ENCODE data around the gene SORCS2.
A peak's percentile ranks its signal among the peaks of the same experiment; 100 is the strongest.

Gene SORCS2

DNA sequence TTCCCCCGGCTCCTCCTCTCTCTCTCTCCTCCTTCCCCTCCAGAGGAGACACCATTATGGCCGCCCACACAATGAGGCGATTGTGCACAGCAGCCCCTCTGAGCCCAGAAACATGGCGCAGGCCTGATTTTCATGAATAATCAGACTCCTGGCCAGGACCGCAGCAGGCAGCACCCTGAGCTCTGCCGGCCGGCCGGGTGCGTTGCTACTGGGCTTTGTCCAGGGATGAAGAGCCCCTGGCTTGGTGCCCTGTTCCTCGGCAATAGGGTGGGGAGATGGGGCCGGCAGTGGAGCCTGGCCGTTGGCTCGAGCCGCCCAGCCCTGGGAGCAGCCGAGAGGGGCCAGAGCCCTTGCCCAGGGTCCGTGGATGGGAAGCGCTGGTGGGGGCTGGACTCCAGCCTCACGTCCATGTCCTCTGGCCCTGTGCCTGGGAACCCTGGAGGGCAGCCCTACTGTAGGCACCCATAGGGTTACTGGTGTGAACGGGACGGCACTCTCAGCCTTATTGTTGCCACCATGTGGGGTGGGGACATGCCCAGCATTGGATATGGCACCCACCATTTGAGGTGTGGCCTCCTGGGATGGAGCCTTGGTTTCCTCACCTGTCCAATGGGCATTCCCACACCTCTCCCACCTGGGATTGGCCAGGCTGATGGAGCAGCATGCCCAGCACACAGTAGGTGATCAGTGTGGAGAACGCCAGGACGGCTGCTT is 103.0 kb downstream of the SORCS2 start:
- Histone ChIP-seq H3K9me3 (ENCODE audit: control insufficient read depth, insufficient read depth, low read length) (no peaks in the 10 kb centered on the region), H3K4me3 (ENCODE audit: low read depth, low read length) (no peak overlapping the region), H3K27ac (ENCODE audit: low read depth, low read length) (no peak overlapping the region), H3K9ac (ENCODE audit: low read depth, low read length) (no peak overlapping the region), H3K4me1 (ENCODE audit: control insufficient read depth, insufficient read depth, low read length) (no peaks in the 10 kb centered on the region), H3K36me3 (ENCODE audit: control insufficient read depth, insufficient read depth, low read length) (no peaks in the 10 kb centered on the region), H3K27me3 (ENCODE audit: control insufficient read depth, insufficient read depth, low read length) (no peaks in the 10 kb centered on the region)

GRCh38 chr4:7295911-7296660 is 103.7 kb downstream of the SORCS2 start:
- no peaks in the 10 kb centered on the region for H3K9me3 ChIP-seq (ENCODE audit: control insufficient read depth, insufficient read depth, low read length)
- no peaks in the 10 kb centered on the region for H3K36me3 ChIP-seq (ENCODE audit: control insufficient read depth, insufficient read depth, low read length)
- no peaks in the 10 kb centered on the region for H3K4me1 ChIP-seq (ENCODE audit: control insufficient read depth, insufficient read depth, low read length)
- H3K9ac ChIP-seq (ENCODE audit: low read depth, low read length) = no peak overlapping the region
- H3K27ac ChIP-seq (ENCODE audit: low read depth, low read length) = no peak overlapping the region
- no peaks in the 10 kb centered on the region for H3K27me3 ChIP-seq (ENCODE audit: control insufficient read depth, insufficient read depth, low read length)
- H3K4me3 ChIP-seq (ENCODE audit: low read depth, low read length) = no peak overlapping the region

DNA sequence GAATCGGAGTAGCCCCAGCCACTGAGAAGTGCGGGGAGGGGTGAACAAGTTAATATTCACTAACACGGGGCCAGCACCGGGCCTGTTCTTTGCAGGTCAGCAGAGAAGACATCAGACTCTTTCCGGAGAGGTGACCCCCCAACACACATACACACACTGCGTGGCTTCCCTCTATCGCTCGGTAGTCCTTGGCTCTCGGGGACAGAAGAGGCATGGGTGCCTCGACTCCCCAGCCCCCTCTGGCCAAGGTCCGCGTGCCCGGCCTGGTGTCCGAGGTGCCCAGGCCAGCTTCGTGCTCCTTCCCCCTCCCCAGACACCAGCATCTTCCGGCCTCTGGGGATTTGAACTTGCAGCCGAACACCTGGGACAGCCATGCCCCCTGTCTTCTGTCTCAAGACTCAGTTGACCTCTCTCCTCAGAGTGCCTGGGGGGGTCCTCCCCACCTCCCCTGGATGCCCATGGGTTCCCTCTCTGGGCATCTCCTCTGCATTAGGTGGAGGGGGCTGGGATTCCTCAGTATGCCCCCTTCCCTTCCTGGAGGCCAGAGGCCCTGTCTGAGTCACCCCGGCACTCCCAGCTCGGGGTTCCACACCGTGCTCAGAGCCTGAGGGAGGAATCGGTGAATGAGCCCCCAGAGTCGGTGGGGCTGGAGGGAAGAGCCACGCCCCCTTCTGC is 104.5 kb downstream of the SORCS2 start:
- Histone ChIP-seq H3K9ac (ENCODE audit: low read depth, low read length) (no peak overlapping the region), H3K9me3 (ENCODE audit: control insufficient read depth, insufficient read depth, low read length) (no peaks in the 10 kb centered on the region), H3K27me3 (ENCODE audit: control insufficient read depth, insufficient read depth, low read length) (no peaks in the 10 kb centered on the region), H3K27ac (ENCODE audit: low read depth, low read length) (no peak overlapping the region), H3K4me1 (ENCODE audit: control insufficient read depth, insufficient read depth, low read length) (no peaks in the 10 kb centered on the region), H3K36me3 (ENCODE audit: control insufficient read depth, insufficient read depth, low read length) (no peaks in the 10 kb centered on the region), H3K4me3 (ENCODE audit: low read depth, low read length) (no peak overlapping the region)

DNA sequence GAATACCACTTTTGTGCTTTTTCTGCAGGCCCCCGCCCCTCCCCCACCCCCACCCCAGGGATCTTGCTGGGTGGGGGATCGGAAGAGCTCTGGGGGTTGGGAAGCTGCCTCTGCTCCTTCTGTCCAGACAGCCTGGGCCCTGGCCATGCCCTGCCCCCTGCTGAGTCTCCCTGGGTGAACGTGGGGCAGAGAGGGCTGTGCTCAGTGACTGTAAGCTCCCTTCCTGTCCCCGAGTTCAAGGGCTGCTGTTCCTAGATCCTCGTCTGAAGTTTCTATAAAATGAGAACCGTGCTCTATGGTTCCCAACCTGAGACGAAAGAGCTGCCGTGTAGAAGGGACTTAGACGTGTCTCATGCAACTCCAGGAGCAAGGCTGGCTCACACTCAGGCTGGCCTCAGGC is 105.0 kb downstream of the SORCS2 start:
- Histone ChIP-seq H3K9ac (ENCODE audit: low read depth, low read length) (no peak overlapping the region), H3K36me3 (ENCODE audit: control insufficient read depth, insufficient read depth, low read length) (no peaks in the 10 kb centered on the region), H3K27ac (ENCODE audit: low read depth, low read length) (no peak overlapping the region), H3K4me3 (ENCODE audit: low read depth, low read length) (no peak overlapping the region), H3K4me1 (ENCODE audit: control insufficient read depth, insufficient read depth, low read length) (no peaks in the 10 kb centered on the region), H3K27me3 (ENCODE audit: control insufficient read depth, insufficient read depth, low read length) (no peaks in the 10 kb centered on the region), H3K9me3 (ENCODE audit: control insufficient read depth, insufficient read depth, low read length) (no peaks in the 10 kb centered on the region)

DNA sequence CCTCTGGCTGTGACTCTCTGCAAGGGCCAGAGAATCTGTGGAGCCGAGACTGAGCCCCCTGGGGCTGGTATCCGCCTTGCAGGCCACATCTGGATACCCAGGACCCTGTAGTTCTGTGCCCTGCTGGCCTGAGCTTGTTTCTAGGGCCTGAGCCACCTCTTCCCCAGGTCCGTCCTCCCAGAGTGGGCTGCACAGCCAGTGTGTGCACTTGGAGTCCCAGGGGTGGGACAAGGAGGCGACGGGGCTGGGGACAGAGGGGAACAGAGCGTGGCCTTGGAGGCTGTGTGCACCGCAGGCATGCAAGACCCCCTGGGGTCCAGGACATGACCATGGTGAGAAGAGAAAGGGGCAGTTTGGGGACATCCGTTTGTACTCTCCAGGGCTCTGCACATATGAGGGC is 105.5 kb downstream of the SORCS2 start:
- H3K27ac ChIP-seq (ENCODE audit: low read depth, low read length) = no peak overlapping the region
- H3K27me3 ChIP-seq (ENCODE audit: control insufficient read depth, insufficient read depth, low read length) = no peaks in the 10 kb centered on the region
- no peaks in the 10 kb centered on the region for H3K36me3 ChIP-seq (ENCODE audit: control insufficient read depth, insufficient read depth, low read length)
- H3K9ac ChIP-seq (ENCODE audit: low read depth, low read length) = no peak overlapping the region
- no peaks in the 10 kb centered on the region for H3K9me3 ChIP-seq (ENCODE audit: control insufficient read depth, insufficient read depth, low read length)
- H3K4me3 ChIP-seq (ENCODE audit: low read depth, low read length) = no peak overlapping the region
- H3K4me1 ChIP-seq (ENCODE audit: control insufficient read depth, insufficient read depth, low read length) = no peaks in the 10 kb centered on the region

GRCh38 chr4:7298619-7299009 is 106.3 kb downstream of the SORCS2 start:
- Histone ChIP-seq H3K9ac (ENCODE audit: low read depth, low read length) (no peak overlapping the region), H3K9me3 (ENCODE audit: control insufficient read depth, insufficient read depth, low read length) (no peaks in the 10 kb centered on the region), H3K27ac (ENCODE audit: low read depth, low read length) (peak overlapping the region; percentile 12), H3K36me3 (ENCODE audit: control insufficient read depth, insufficient read depth, low read length) (no peaks in the 10 kb centered on the region), H3K27me3 (ENCODE audit: control insufficient read depth, insufficient read depth, low read length) (no peaks in the 10 kb centered on the region), H3K4me3 (ENCODE audit: low read depth, low read length) (no peak overlapping the region), H3K4me1 (ENCODE audit: control insufficient read depth, insufficient read depth, low read length) (no peaks in the 10 kb centered on the region)

GRCh38 chr4:7299010-7299907 is 106.9 kb downstream of the SORCS2 start:
- no peaks in the 10 kb centered on the region for H3K4me1 ChIP-seq (ENCODE audit: control insufficient read depth, insufficient read depth, low read length)
- H3K4me3 ChIP-seq (ENCODE audit: low read depth, low read length) = no peak overlapping the region
- H3K27me3 ChIP-seq (ENCODE audit: control insufficient read depth, insufficient read depth, low read length) = no peaks in the 10 kb centered on the region
- H3K27ac ChIP-seq (ENCODE audit: low read depth, low read length) = peak overlapping the region; percentile 12
- no peak overlapping the region for H3K9ac ChIP-seq (ENCODE audit: low read depth, low read length)
- no peaks in the 10 kb centered on the region for H3K36me3 ChIP-seq (ENCODE audit: control insufficient read depth, insufficient read depth, low read length)
- no peaks in the 10 kb centered on the region for H3K9me3 ChIP-seq (ENCODE audit: control insufficient read depth, insufficient read depth, low read length)

GRCh38 chr4:7299908-7300710 is 107.8 kb downstream of the SORCS2 start:
- Histone ChIP-seq H3K36me3 (ENCODE audit: control insufficient read depth, insufficient read depth, low read length) (no peaks in the 10 kb centered on the region), H3K4me3 (ENCODE audit: low read depth, low read length) (no peak overlapping the region), H3K27me3 (ENCODE audit: control insufficient read depth, insufficient read depth, low read length) (no peaks in the 10 kb centered on the region), H3K9ac (ENCODE audit: low read depth, low read length) (no peak overlapping the region), H3K9me3 (ENCODE audit: control insufficient read depth, insufficient read depth, low read length) (no peaks in the 10 kb centered on the region), H3K4me1 (ENCODE audit: control insufficient read depth, insufficient read depth, low read length) (no peaks in the 10 kb centered on the region), H3K27ac (ENCODE audit: low read depth, low read length) (no peak overlapping the region)

DNA sequence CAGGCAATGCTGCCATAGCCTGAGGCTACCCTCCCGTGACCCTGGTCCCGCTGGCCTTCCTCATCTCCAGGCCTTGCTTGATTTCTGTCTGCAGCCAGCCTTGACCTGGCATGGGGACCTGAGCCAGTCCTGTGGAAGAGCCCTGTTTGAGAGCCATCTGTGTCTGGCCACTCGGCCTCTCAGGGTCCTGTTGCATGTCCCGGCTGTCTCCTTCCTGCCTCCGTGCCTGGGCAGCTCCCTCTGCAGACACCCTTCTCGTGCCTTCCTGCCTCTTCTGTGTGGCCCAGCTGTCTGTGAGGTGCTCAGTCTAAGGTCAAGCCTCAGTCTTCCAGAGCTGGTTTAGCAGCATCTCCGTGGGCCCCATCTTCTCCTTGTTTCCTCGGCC is 108.4 kb downstream of the SORCS2 start:
- Histone ChIP-seq H3K4me1 (ENCODE audit: control insufficient read depth, insufficient read depth, low read length) (no peaks in the 10 kb centered on the region), H3K36me3 (ENCODE audit: control insufficient read depth, insufficient read depth, low read length) (no peaks in the 10 kb centered on the region), H3K9ac (ENCODE audit: low read depth, low read length) (no peak overlapping the region), H3K9me3 (ENCODE audit: control insufficient read depth, insufficient read depth, low read length) (no peaks in the 10 kb centered on the region), H3K27ac (ENCODE audit: low read depth, low read length) (no peak overlapping the region), H3K27me3 (ENCODE audit: control insufficient read depth, insufficient read depth, low read length) (no peaks in the 10 kb centered on the region), H3K4me3 (ENCODE audit: low read depth, low read length) (no peak overlapping the region)

DNA sequence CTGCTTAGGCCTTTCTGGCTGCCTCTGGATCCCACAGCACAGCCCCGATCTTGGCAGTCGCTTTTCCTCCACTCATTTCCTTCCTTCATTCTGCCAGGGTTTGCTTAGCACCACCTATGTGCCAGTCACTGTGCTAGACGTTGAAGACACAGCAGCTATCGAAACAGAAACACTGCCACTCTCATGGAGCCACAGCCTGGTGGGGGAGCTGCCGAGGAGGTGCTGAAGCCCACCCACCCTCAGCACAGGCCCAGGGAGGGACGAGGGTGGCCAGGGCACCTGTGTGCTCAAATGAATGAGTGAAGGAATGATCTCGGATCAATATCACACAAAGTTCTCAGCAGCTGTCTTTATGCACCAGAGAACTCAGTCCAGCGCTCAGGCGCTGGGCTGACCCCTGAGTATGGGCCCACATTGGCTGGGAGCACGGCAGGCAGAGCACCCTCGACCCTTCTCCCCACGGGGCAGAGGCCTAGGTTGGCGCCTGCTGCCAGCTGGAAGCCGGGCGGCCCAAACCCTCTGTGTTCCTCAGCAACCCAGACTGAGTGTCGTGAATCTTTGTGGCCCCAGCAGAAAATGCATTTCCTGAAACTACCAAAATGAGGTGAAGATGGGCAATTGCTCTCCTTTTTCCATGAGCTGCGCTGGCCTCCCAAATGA is 108.9 kb downstream of the SORCS2 start:
- H3K4me1 ChIP-seq (ENCODE audit: control insufficient read depth, insufficient read depth, low read length) = no peaks in the 10 kb centered on the region
- H3K9me3 ChIP-seq (ENCODE audit: control insufficient read depth, insufficient read depth, low read length) = no peaks in the 10 kb centered on the region
- no peak overlapping the region for H3K9ac ChIP-seq (ENCODE audit: low read depth, low read length)
- no peaks in the 10 kb centered on the region for H3K36me3 ChIP-seq (ENCODE audit: control insufficient read depth, insufficient read depth, low read length)
- H3K27me3 ChIP-seq (ENCODE audit: control insufficient read depth, insufficient read depth, low read length) = no peaks in the 10 kb centered on the region
- no peak overlapping the region for H3K4me3 ChIP-seq (ENCODE audit: low read depth, low read length)
- no peak overlapping the region for H3K27ac ChIP-seq (ENCODE audit: low read depth, low read length)

All from HUES48 (cell line).